Raji (cell line): ENCODE results near the gene CASP1.
"Not testable (repeated sequence)": the region's sequence is repeated elsewhere in the genome, so short reads cannot be mapped to it uniquely, and the experiment has no call there.

Experiments
- POLR2A ChIP-seq: IDR thresholded peaks from 2 replicates; pipeline ENCODE4 v1.6.1; 2011; ENCODE audit warnings: low read depth, low read length, control low read depth; ENCODE audit not compliant: insufficient read depth

Gene CASP1

GRCh38 chr11:105044557-105045524 lies 9.9 kb upstream of the CASP1 start, which contains the start of gene CARD16:
TSS of gene CARD16 (minus strand) at chr11:105045335. CDS start at chr11:105045297, 38 bp downstream.
- TF ChIP-seq POLR2A, result not testable (repeated sequence)

- no peak for TF ChIP-seq POLR2A
Observed at GRCh38 chr11:105042178-105042577, 7.2 kb upstream of the CASP1 start.

- TF ChIP-seq POLR2A, result no peak
Observed at GRCh38 chr11:105040703-105041102, 5.8 kb upstream of the CASP1 start.

GRCh38 chr11:105033781-105034180 lies 1.2 kb downstream of the CASP1 start:
- TF ChIP-seq POLR2A, result no peak

- TF ChIP-seq POLR2A, result no peak
Observed at GRCh38 chr11:105033343-105033742, 1.6 kb downstream of the CASP1 start.

- TF ChIP-seq POLR2A, result no peak
Observed at GRCh38 chr11:105032495-105032894, 2.4 kb downstream of the CASP1 start.

GRCh38 chr11:105027678-105028077 lies 7.3 kb downstream of the CASP1 start:
- TF ChIP-seq POLR2A, result no peak

GRCh38 chr11:105024394-105024793 lies 10.6 kb downstream of the CASP1 start:
- no peak for TF ChIP-seq POLR2A

GRCh38 chr11:105023003-105023402 lies 11.9 kb downstream of the CASP1 start, which contains the start of gene CASP5:
TSS of gene CASP5 (minus strand) at chr11:105023168. CDS start at chr11:105023136, 32 bp downstream.
- no peak for TF ChIP-seq POLR2A

GRCh38 chr11:105022527-105022926 lies 12.4 kb downstream of the CASP1 start:
- no peak for TF ChIP-seq POLR2A

GRCh38 chr11:105007463-105007862 lies 27.5 kb downstream of the CASP1 start:
- no peak for TF ChIP-seq POLR2A

- no peak for TF ChIP-seq POLR2A
Observed at GRCh38 chr11:105005451-105005845, 29.5 kb downstream of the CASP1 start.

- TF ChIP-seq POLR2A, result no peak
Observed at GRCh38 chr11:105004021-105004420, 30.9 kb downstream of the CASP1 start.

GRCh38 chr11:105003151-105003550 lies 31.8 kb downstream of the CASP1 start:
- no peak for TF ChIP-seq POLR2A

- TF ChIP-seq POLR2A, result no peak
Observed at GRCh38 chr11:105000797-105001196, 34.1 kb downstream of the CASP1 start.

GRCh38 chr11:105000167-105000566 lies 34.8 kb downstream of the CASP1 start:
- TF ChIP-seq POLR2A, result no peak
